Umbilical cord (tissue), 2 donors: ENCODE results near the gene ZBTB38. TPM values are rescaled to one million over a fixed set of nuclear protein-coding genes. Genes with fewer than 3 reads are reported as not detected.

Source experiments
- DNase-seq: peaks from one replicate; pipeline ENCODE4 v3.0.0-alpha.2; 2015; ENCODE audit warnings: low spot score
- total RNA-seq: library from RNA; depleted of rRNA; stranded (reverse); fragments of >200 nt; gene quantifications from one replicate; pipeline ENCODE4 v1.2.3, GENCODE V29; 2014; ENCODE audit warnings: low replicate concordance; ENCODE audit not compliant: insufficient read depth

ZBTB38 gene
- total RNA-seq, 1 donor from 2014 or later, result 129 TPM

- peak; percentile 63 for DNase-seq
Observed at GRCh38 chr3:141401573-141402475, 33.5 kb downstream of the ZBTB38 start.

- peak; percentile 63 for DNase-seq
Observed at GRCh38 chr3:141402476-141403171, 34.3 kb downstream of the ZBTB38 start.

GRCh38 chr3:141403576-141403975, 35.3 kb downstream of the ZBTB38 start:
- no peak for DNase-seq

- no peak for DNase-seq
Observed at GRCh38 chr3:141405025-141405424, 36.7 kb downstream of the ZBTB38 start.

GRCh38 chr3:141405591-141405990, 37.3 kb downstream of the ZBTB38 start:
- no peak for DNase-seq

GRCh38 chr3:141406265-141406664, 38.0 kb downstream of the ZBTB38 start:
- no peak for DNase-seq

GRCh38 chr3:141407047-141407446, 38.7 kb downstream of the ZBTB38 start:
- DNase-seq, result peak; percentile 83

GRCh38 chr3:141407825-141408224, 39.5 kb downstream of the ZBTB38 start:
- DNase-seq, result no peak

GRCh38 chr3:141408596-141408995, 40.3 kb downstream of the ZBTB38 start:
- no peak for DNase-seq

- DNase-seq, result no peak
Observed at GRCh38 chr3:141409940-141410241, 41.6 kb downstream of the ZBTB38 start.

- DNase-seq, result no peak
Observed at GRCh38 chr3:141410408-141410807, 42.1 kb downstream of the ZBTB38 start.

GRCh38 chr3:141410846-141411245, 42.5 kb downstream of the ZBTB38 start:
- DNase-seq, result no peak

GRCh38 chr3:141411251-141411771, 43.0 kb downstream of the ZBTB38 start:
- DNase-seq, result peak; percentile 50

- peak; percentile 78 for DNase-seq
Observed at GRCh38 chr3:141412087-141412935, 44.0 kb downstream of the ZBTB38 start.

- peak; percentile 86 for DNase-seq
Observed at GRCh38 chr3:141412936-141413354, 44.6 kb downstream of the ZBTB38 start.

- DNase-seq, result no peak
Observed at GRCh38 chr3:141413391-141413790, 45.1 kb downstream of the ZBTB38 start.

GRCh38 chr3:141413801-141414689, 45.7 kb downstream of the ZBTB38 start:
- DNase-seq, result no peak

- no peak for DNase-seq
Observed at GRCh38 chr3:141414800-141415462, 46.6 kb downstream of the ZBTB38 start.

- DNase-seq, result no peak
Observed at GRCh38 chr3:141415953-141416352, 47.6 kb downstream of the ZBTB38 start.
